ENCODE measurements around the gene VCL. TPM values are rescaled to one million over a fixed set of nuclear protein-coding genes. Genes with fewer than 3 reads are reported as not detected.

Gene VCL
- total RNA-seq, 1 experiment from 2014 or later = 291 TPM

DNA sequence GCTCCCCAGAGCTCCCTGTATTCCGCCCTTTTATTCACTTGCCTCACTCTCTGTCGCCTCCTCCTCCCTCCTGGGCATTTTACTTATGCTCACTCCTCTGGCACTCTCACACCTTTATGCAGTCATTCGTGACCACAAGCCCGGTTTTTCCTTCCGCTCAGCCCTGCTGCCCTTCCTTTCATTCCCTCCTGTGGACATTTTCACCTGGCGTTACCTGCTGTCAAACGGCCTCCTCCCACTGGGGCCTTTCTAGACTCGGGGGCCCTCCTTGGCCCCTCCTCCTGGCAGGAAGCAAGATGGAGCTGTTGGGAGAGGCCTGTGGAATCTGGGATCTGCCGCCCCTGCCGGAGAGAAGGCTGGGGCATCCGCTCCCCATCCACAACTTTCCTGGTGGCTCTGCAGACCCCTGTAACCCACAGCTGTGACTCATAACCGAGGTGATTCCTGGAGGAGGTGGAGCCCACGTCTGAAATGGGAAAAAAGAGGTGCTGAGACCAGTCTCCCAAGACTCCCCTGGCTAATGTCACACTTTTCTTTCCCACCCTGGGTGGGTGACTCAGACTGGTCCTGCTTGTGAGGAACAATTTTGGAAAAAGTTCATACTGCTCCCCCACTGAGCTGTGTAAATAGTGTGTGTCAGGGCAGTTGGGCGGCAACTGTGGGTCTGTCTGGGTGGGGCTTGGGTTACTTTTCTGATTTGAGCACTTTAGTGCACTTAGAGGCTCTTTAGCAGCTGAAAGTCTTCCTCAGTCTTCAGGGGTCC lies 1.2 kb downstream of the VCL start:
- H4K8ac ChIP-seq (replicated peaks; ENCODE audit: insufficient read length, low read depth, low read length) = no peak overlapping the region
- no peak overlapping the region for H2BK20ac ChIP-seq (ENCODE audit: low read depth, low read length, poor library complexity, severe bottlenecking)
- peak overlapping the region; percentile 89 for H3K9ac ChIP-seq (ENCODE audit: extremely low read depth, insufficient read length, low read length)
- H2BK120ac ChIP-seq (ENCODE audit: low read depth, low read length, poor library complexity, severe bottlenecking) = no peak overlapping the region
- H3K4me1 ChIP-seq (ENCODE audit: insufficient read depth, low read length) = peaks cover 4% of the 10 kb centered on the region; the same call in 1 of the 2 replicates
- H2AK5ac ChIP-seq (ENCODE audit: insufficient read length, low read length) = no peak overlapping the region
- H3K56ac ChIP-seq (ENCODE audit: insufficient read length, low read depth, low read length) = no peak overlapping the region
- no peak overlapping the region for H2AFZ ChIP-seq (ENCODE audit: low read length)
- peaks cover 2% of the 10 kb centered on the region for H4K20me1 ChIP-seq (ENCODE audit: control insufficient read depth, insufficient read depth, insufficient read length)
- H2BK12ac ChIP-seq (ENCODE audit: insufficient read length, low read depth, low read length) = no peak overlapping the region
- no peaks in the 10 kb centered on the region for H3K27me3 ChIP-seq (ENCODE audit: insufficient read depth, low read length)
- no peaks in the 10 kb centered on the region for H3K9me3 ChIP-seq (ENCODE audit: control insufficient read depth, low read depth, low read length)
- peaks cover 34 to 41% of the 10 kb centered on the region in 2 experiments for H3K4me1 Mint-ChIP-seq
- H3K4me3 Mint-ChIP-seq = peak overlapping the region; percentile 95 to 96
- H3K14ac ChIP-seq (ENCODE audit: insufficient read depth, low read length) = peak overlapping the region; percentile 88
- H3K27me3 Mint-ChIP-seq (ENCODE audit: low read depth) = no peaks in the 10 kb centered on the region; the same call in 1 of the 2 replicates
- TF ChIP-seq, protein P1, sequence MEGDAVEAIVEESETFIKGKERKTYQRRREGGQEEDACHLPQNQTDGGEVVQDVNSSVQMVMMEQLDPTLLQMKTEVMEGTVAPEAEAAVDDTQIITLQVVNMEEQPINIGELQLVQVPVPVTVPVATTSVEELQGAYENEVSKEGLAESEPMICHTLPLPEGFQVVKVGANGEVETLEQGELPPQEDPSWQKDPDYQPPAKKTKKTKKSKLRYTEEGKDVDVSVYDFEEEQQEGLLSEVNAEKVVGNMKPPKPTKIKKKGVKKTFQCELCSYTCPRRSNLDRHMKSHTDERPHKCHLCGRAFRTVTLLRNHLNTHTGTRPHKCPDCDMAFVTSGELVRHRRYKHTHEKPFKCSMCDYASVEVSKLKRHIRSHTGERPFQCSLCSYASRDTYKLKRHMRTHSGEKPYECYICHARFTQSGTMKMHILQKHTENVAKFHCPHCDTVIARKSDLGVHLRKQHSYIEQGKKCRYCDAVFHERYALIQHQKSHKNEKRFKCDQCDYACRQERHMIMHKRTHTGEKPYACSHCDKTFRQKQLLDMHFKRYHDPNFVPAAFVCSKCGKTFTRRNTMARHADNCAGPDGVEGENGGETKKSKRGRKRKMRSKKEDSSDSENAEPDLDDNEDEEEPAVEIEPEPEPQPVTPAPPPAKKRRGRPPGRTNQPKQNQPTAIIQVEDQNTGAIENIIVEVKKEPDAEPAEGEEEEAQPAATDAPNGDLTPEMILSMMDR (conservative IDR thresholded peaks at IDR 0.05) = peak; percentile 63
- no peak overlapping the region for H3T11ph ChIP-seq (ENCODE audit: low read length)
- peaks cover 34 to 45% (median 43%) of the 10 kb centered on the region in 3 experiments for H3K36me3 Mint-ChIP-seq (ENCODE audit: insufficient read depth in 1 of 3, low read depth in 3 of 3)
- H3K18ac ChIP-seq (ENCODE audit: insufficient read length, low read depth, low read length) = peak overlapping the region; percentile 45
- no peak overlapping the region for H3K4ac ChIP-seq (ENCODE audit: low read depth, low read length)
- DNase-seq = peak; percentile 75
- H4K91ac ChIP-seq (ENCODE audit: insufficient read length, low read depth, low read length) = no peak overlapping the region
- H2BK5ac ChIP-seq (ENCODE audit: insufficient read length, low read length) = no peak overlapping the region
- no peak overlapping the region for H3K23ac ChIP-seq (ENCODE audit: insufficient read length, low read depth, low read length)
- peaks cover 11% of the 10 kb centered on the region for H3K23me2 ChIP-seq (ENCODE audit: insufficient read length, low read depth, low read length, poor library complexity, severe bottlenecking)
- peak overlapping the region; percentile 85 for H3K4me2 ChIP-seq (ENCODE audit: insufficient read depth, insufficient read length, low read length)
- H3K27ac ChIP-seq (ENCODE audit: insufficient read length, low read depth, low read length) = peak overlapping the region; percentile 10
- peak overlapping the region; percentile 91 to 98 (median 97) for H3K27ac Mint-ChIP-seq
- no peaks in the 10 kb centered on the region for H3K79me1 ChIP-seq (ENCODE audit: insufficient read depth, low read depth, low read length, poor library complexity, severe bottlenecking)
- no peak overlapping the region for H2BK15ac ChIP-seq (ENCODE audit: low read depth, low read length)
- H3K9me3 Mint-ChIP-seq = peaks cover 0 to 3% of the 10 kb centered on the region in 2 experiments; a peak in 1 of 5 replicates
- H3K79me2 ChIP-seq (ENCODE audit: insufficient read depth, low read length) = peaks cover 47% of the 10 kb centered on the region
- H4K5ac ChIP-seq (ENCODE audit: insufficient read length, low read depth, low read length) = no peak overlapping the region
- no CpG with 5 or more reads among the region's 14 CpGs for WGBS (ENCODE audit: extremely low coverage, insufficient read length, low lambda C conversion rate)

All from H9 (cell line).